ENCODE measurements around the gene PRIMA1.

DNA sequence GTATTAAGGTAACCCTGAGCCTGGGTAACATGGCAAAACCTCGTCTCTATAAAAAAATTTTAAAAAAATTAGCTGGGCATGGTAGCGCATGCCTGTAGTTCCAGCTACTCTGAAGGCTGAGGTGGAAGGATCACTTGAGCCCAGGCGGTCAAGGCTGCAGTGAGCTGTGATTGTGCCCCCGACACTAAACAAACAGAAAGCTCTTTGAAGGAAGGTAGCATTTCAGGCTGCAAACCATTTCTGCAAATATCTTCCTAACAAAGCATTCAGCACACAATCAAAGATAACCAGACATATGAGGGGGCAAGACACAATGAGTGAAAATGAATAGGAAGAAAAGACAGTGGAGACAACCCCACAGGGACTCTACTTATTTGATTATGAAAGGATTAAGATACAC, 118.7 kb downstream of the PRIMA1 start:
- no peak for TF ChIP-seq POLR2A (IDR thresholded peaks at IDR 0.05)
- TF ChIP-seq, protein P1, sequence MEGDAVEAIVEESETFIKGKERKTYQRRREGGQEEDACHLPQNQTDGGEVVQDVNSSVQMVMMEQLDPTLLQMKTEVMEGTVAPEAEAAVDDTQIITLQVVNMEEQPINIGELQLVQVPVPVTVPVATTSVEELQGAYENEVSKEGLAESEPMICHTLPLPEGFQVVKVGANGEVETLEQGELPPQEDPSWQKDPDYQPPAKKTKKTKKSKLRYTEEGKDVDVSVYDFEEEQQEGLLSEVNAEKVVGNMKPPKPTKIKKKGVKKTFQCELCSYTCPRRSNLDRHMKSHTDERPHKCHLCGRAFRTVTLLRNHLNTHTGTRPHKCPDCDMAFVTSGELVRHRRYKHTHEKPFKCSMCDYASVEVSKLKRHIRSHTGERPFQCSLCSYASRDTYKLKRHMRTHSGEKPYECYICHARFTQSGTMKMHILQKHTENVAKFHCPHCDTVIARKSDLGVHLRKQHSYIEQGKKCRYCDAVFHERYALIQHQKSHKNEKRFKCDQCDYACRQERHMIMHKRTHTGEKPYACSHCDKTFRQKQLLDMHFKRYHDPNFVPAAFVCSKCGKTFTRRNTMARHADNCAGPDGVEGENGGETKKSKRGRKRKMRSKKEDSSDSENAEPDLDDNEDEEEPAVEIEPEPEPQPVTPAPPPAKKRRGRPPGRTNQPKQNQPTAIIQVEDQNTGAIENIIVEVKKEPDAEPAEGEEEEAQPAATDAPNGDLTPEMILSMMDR (IDR thresholded peaks at IDR 0.05), result no peak
- TF ChIP-seq EP300 (IDR thresholded peaks at IDR 0.05), result no peak
- no peak for TF ChIP-seq POLR2AphosphoS5 (IDR thresholded peaks at IDR 0.05)

All from stomach (tissue), 4 donors.